ENCODE data around the gene ME1. TPM values are rescaled to one million over a fixed set of nuclear protein-coding genes. Genes with fewer than 3 reads are reported as not detected.
"Not testable (repeated sequence)": the region's sequence is repeated elsewhere in the genome, so short reads cannot be mapped to it uniquely, and the experiment has no call there.

ME1 gene
- total RNA-seq, 1 experiment from 2014 or later, result not detected

DNA sequence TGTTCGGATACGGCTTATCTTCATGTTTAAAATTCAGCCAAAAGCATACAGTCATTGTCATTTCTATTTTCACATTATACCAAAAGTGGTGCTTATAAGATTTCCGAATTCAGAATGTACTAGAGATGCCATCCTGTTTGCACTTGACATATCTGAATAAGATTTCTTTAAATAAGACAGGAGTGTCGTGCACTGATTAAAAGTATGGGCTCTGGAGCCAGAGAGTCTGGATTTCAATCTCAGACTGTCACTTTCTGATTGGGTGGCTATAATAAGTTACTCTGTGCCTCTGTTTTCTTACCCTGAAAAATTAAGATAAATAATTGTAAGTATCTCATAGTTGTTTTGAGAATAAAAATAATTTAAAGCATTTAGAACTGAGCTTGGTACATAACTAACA, 144.9 kb downstream of the ME1 start:
- Histone ChIP-seq H3K27ac (no peak overlapping the region), H3K36me3 (no peaks in the 10 kb centered on the region), H3K4me3 (no peak overlapping the region), H3K27me3 (no peaks in the 10 kb centered on the region), H3K4me1 (no peaks in the 10 kb centered on the region), H3K9me3 (replicated peaks) (0 out of 2 replicates have a peak, but pooled peaks cover 2% of the 10 kb centered on the region)
- no peak for DNase-seq

- H3K27me3 ChIP-seq, result no peaks in the 10 kb centered on the region
- no peak overlapping the region for H3K4me3 ChIP-seq
- DNase-seq, result no peak
- no peaks in the 10 kb centered on the region for H3K4me1 ChIP-seq
- no peaks in the 10 kb centered on the region for H3K36me3 ChIP-seq
- H3K9me3 ChIP-seq (replicated peaks), result no peaks in the 10 kb centered on the region
- H3K27ac ChIP-seq, result no peak overlapping the region
Observed at GRCh38 chr6:83273596-83273995, 157.3 kb downstream of the ME1 start.

DNA sequence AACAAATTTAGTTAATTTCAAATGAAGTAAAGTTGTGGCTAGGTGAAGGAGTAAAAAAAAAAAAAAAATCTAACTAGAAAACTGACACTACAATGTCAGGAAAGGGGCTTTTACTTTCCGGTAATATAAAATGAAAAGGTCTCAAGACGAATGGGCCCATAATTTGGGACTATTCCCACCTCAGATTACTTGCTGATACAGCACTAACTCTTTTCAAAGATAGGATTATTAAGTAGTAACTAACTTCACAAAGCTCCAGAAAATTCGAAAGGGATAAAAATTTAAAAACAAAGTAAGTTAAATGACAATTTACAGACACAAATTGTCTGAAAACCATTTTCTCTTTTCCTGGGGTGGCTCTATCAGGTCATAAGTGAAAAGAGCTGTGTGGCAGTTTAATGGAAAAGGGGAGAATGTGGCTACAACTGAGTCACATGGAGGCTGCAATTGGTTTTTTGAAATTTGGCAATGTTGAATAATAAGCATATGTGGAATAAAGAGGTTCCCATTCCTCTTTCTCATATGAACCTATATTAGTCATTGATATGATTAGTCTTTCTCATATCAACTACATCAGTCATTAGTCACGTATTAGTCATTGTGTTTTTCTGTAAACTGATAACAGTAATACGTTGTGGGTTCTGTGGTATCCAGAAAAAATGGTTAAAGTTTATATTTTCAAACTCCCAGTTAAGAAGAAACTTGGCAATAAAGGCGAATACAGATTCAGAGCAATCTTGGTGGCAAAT, 159.7 kb downstream of the ME1 start:
- DNase-seq, result no peak

GRCh38 chr6:83265384-83265783, 165.5 kb downstream of the ME1 start:
- Histone ChIP-seq H3K27ac (no peak overlapping the region), H3K27me3 (no peaks in the 10 kb centered on the region), H3K36me3 (no peaks in the 10 kb centered on the region), H3K4me1 (no peaks in the 10 kb centered on the region), H3K9me3 (replicated peaks) (no peaks in the 10 kb centered on the region), H3K4me3 (no peak overlapping the region)
- DNase-seq, result no peak

More for the DNA sequence above, 159.7 kb downstream of the ME1 start:
- Histone ChIP-seq H3K36me3 (no peaks in the 10 kb centered on the region), H3K27ac (no peak overlapping the region), H3K4me3 (no peak overlapping the region), H3K9me3 (replicated peaks) (no peaks in the 10 kb centered on the region), H3K4me1 (no peaks in the 10 kb centered on the region), H3K27me3 (no peaks in the 10 kb centered on the region)

GRCh38 chr6:83260577-83260976, 170.3 kb downstream of the ME1 start:
- H3K36me3 ChIP-seq, result no peaks in the 10 kb centered on the region
- peaks cover 17% of the 10 kb centered on the region for H3K4me1 ChIP-seq
- H3K9me3 ChIP-seq (replicated peaks), result no peaks in the 10 kb centered on the region
- no peak overlapping the region for H3K27ac ChIP-seq
- no peak overlapping the region for H3K4me3 ChIP-seq
- no peaks in the 10 kb centered on the region for H3K27me3 ChIP-seq
- DNase-seq, result no peak

- peaks cover 17% of the 10 kb centered on the region for H3K4me1 ChIP-seq
- H3K9me3 ChIP-seq (replicated peaks), result no peaks in the 10 kb centered on the region
- no peaks in the 10 kb centered on the region for H3K36me3 ChIP-seq
- DNase-seq, result peak; percentile 32 to 71
- H3K27ac ChIP-seq, result peak overlapping the region; percentile 56
- H3K4me3 ChIP-seq, result no peak overlapping the region
- no peaks in the 10 kb centered on the region for H3K27me3 ChIP-seq
Observed at GRCh38 chr6:83258517-83258916, 172.3 kb downstream of the ME1 start.

- Histone ChIP-seq H3K4me3 (no peak overlapping the region), H3K27ac (peak overlapping the region; percentile 56), H3K9me3 (replicated peaks) (no peaks in the 10 kb centered on the region), H3K27me3 (no peaks in the 10 kb centered on the region), H3K4me1 (peaks cover 17% of the 10 kb centered on the region), H3K36me3 (no peaks in the 10 kb centered on the region)
- peak; percentile 42 to 84 for DNase-seq
Observed at GRCh38 chr6:83257791-83258190, 173.1 kb downstream of the ME1 start.

DNA sequence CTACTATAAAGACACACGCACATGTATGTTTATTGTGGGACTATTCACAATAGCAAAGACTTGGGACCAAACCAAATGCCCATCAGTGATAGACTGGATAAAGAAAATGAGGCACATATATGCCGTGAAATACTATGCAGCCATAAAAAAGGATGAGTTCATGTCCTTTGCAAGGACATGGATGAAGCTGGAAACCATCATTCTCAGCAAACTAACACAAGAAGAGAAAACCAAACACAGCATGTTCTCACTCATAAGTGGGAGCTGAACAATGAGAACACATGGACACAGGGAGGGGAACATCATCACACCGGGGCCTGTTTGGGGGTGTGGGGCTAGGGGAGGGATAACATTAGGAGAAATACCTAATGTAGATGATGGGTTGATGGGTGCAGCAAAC, 174.1 kb downstream of the ME1 start:
- not testable (repeated sequence) for H3K27ac ChIP-seq; H3K9me3 ChIP-seq (replicated peaks); H3K36me3 ChIP-seq; H3K27me3 ChIP-seq; H3K4me3 ChIP-seq; DNase-seq
- H3K4me1 ChIP-seq, result peaks cover 17% of the 10 kb centered on the region

GRCh38 chr6:83252719-83253118, 178.1 kb downstream of the ME1 start:
- no peak for DNase-seq
- no peak overlapping the region for H3K27ac ChIP-seq
- no peaks in the 10 kb centered on the region for H3K36me3 ChIP-seq
- H3K27me3 ChIP-seq, result no peaks in the 10 kb centered on the region
- no peak overlapping the region for H3K4me3 ChIP-seq
- peaks cover 5% of the 10 kb centered on the region for H3K4me1 ChIP-seq
- H3K9me3 ChIP-seq (replicated peaks), result no peaks in the 10 kb centered on the region

DNA sequence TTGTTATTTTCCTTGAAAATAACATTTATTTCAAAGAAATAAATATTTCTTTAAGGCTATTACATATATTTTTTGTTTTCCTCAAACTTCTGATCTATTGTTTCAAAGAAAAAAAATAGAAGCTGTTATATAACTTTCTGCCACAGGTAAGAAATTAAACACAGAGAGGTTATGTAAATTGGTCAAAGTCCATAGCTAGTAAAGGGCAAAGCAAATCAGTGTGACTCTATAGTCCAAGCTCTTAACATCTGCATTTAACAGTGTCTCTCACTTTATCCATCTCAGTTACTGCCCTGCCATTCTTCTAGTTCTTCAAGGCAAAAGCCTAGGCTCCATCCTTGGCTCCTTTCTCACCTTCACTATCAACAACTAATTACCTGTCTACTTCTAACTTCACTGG, 180.6 kb downstream of the ME1 start:
- no peak overlapping the region for H3K27ac ChIP-seq
- H3K4me3 ChIP-seq, result no peak overlapping the region
- H3K9me3 ChIP-seq (replicated peaks), result no peaks in the 10 kb centered on the region
- H3K27me3 ChIP-seq, result no peaks in the 10 kb centered on the region
- no peaks in the 10 kb centered on the region for H3K4me1 ChIP-seq
- DNase-seq, result no peak
- H3K36me3 ChIP-seq, result no peaks in the 10 kb centered on the region

GRCh38 chr6:83247471-83247870, 183.4 kb downstream of the ME1 start:
- no peak overlapping the region for H3K4me3 ChIP-seq
- H3K9me3 ChIP-seq (replicated peaks), result no peaks in the 10 kb centered on the region
- no peaks in the 10 kb centered on the region for H3K4me1 ChIP-seq
- H3K27me3 ChIP-seq, result no peaks in the 10 kb centered on the region
- no peaks in the 10 kb centered on the region for H3K36me3 ChIP-seq
- no peak overlapping the region for H3K27ac ChIP-seq
- no peak for DNase-seq

DNA sequence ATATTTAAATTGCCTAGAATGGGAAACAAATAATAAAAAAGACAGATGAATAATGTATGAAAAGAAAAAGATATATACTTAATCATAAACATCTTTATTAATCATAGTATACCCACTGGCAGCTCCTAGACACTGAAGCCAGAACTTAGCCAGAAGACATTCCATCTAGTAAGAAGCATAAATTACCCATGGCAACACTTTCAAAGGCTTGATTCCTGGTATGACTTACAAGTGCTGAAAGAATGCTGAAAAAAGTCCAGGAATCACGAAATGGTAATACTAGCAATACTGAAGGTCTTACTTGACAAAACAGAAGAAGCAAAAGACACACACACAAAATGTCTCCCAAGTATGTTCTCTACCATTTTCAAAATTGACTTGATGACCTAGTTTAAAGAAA, 199.7 kb downstream of the ME1 start:
- Histone ChIP-seq H3K4me3 (no peak overlapping the region), H3K27me3 (no peaks in the 10 kb centered on the region), H3K36me3 (no peaks in the 10 kb centered on the region), H3K9me3 (replicated peaks) (no peaks in the 10 kb centered on the region), H3K27ac (no peak overlapping the region), H3K4me1 (no peaks in the 10 kb centered on the region)
- no peak for DNase-seq

DNA sequence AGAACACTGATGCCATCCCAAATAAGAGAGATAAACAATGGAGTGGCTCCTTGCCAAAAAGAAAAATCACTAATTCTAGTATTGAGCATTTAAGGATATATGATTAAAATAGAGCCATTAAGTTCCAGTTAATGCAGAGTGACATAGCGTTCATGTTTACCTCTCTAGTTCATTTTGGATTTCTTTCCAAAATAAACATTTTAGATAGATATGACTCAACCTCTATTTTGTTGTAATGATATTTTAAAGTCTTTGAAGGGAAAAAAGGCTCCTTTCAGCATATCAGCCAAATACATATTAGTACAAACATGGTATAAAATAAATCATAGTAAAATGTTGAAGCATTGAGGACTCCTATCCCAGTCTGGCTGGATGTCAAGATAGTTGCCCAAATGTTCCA, 204.3 kb downstream of the ME1 start:
- no peak for DNase-seq
- H3K4me3 ChIP-seq, result no peak overlapping the region
- no peak overlapping the region for H3K27ac ChIP-seq
- no peaks in the 10 kb centered on the region for H3K9me3 ChIP-seq (replicated peaks)
- no peaks in the 10 kb centered on the region for H3K27me3 ChIP-seq
- H3K4me1 ChIP-seq, result no peaks in the 10 kb centered on the region
- H3K36me3 ChIP-seq, result no peaks in the 10 kb centered on the region

DNA sequence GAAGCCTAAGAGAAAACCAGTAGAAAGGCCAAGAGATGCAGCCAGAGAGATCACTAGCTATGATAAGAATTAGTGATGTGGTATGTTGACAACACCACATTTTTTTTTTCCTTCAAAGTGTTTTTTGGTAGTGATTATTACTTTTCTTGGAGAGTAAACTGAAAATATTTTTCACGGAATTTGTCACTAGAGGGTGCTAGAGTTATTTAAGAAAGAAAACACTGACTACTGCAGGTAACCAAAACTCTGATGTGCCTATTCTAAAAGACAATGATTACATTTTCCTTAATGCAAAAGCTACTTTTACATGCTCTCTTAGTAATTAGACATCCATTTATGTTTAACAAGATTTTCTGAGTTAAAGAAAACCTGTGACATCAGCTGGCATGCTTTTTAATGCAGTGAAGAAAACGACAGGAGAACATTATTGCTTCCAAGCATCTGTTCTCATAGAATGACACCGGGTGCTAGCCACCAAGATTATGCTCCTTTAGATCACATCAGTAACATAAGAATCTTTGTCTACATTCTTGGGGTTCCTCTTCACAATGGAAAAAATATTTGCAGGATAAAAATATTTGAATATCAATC, 208.9 kb downstream of the ME1 start:
- Histone ChIP-seq H3K27me3 (no peaks in the 10 kb centered on the region), H3K36me3 (no peaks in the 10 kb centered on the region), H3K4me1 (peaks cover 2% of the 10 kb centered on the region; the same call in 1 of the 2 replicates), H3K4me3 (no peak overlapping the region), H3K9me3 (replicated peaks) (no peaks in the 10 kb centered on the region), H3K27ac (no peak overlapping the region)
- peak in 1 of 2 experiments; percentile 55 for DNase-seq

GRCh38 chr6:83221276-83221675, 209.6 kb downstream of the ME1 start:
- Histone ChIP-seq H3K4me1 (peaks cover 2% of the 10 kb centered on the region; the same call in 1 of the 2 replicates), H3K27ac (no peak overlapping the region), H3K9me3 (replicated peaks) (no peaks in the 10 kb centered on the region), H3K4me3 (no peak overlapping the region), H3K27me3 (no peaks in the 10 kb centered on the region), H3K36me3 (no peaks in the 10 kb centered on the region)
- DNase-seq, result no peak

DNA sequence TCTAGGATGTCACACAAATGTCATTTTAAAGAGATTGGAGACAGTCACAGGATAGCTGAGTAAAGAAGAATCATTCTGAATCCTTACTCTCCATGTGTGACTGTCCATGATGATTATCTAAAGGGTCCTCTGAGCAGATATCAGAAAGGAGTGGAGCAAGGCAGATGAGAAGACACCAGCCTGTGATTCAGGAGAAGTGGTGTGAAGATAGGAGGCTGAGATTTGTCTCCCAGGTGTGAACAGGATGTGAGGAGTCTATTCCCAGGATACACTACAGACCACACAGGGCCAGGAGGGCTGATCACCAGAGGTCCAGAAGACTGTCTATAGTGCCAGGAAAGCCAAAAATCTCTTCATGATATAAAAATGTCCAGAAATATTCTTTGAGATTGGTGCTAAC, 210.7 kb downstream of the ME1 start:
- Histone ChIP-seq H3K27ac (no peak overlapping the region), H3K4me3 (no peak overlapping the region), H3K9me3 (replicated peaks) (no peaks in the 10 kb centered on the region), H3K36me3 (no peaks in the 10 kb centered on the region), H3K4me1 (peaks cover 2% of the 10 kb centered on the region; the same call in 1 of the 2 replicates), H3K27me3 (no peaks in the 10 kb centered on the region)
- no peak for DNase-seq

Data from SJCRH30 (cell line).